ENCODE results near the gene SLC25A12.

SLC25A12 gene

GRCh38 chr2:171893824-171894611, at the start of gene SLC25A12:
Gene SLC25A12, minus strand, starts transcription at chr2:171894244. Its CDS starts 30 bp downstream, at chr2:171894214.
- H3K36me3 Mint-ChIP-seq = peaks cover 22% of the 10 kb centered on the region
- peak; percentile 99 for ATAC-seq
- DNase-seq (ENCODE audit: low spot score in 2 of 2) = peak; percentile 64 to 84
- H3K4me3 Mint-ChIP-seq = peak within 1 kb of the TSS; percentile 91
- H3K4me1 Mint-ChIP-seq = peaks cover 26% of the 10 kb centered on the region
- H3K9me3 Mint-ChIP-seq = no peaks in the 10 kb centered on the region
- H3K27ac Mint-ChIP-seq = peak within 1 kb of the TSS; percentile 87

- H3K9me3 Mint-ChIP-seq = no peaks in the 10 kb centered on the region
- no peak for ATAC-seq
- peaks cover 11% of the 10 kb centered on the region for H3K36me3 Mint-ChIP-seq
- DNase-seq (ENCODE audit: low spot score in 2 of 2) = no peak
- no peak overlapping the region for H3K4me3 Mint-ChIP-seq
- no peak overlapping the region for H3K27ac Mint-ChIP-seq
- H3K4me1 Mint-ChIP-seq = peaks cover 20% of the 10 kb centered on the region
Observed at GRCh38 chr2:171941316-171941699, 47.3 kb upstream of the SLC25A12 start.

- Mint-ChIP-seq H3K36me3 (peaks cover 16% of the 10 kb centered on the region), H3K27ac (no peak overlapping the region), H3K4me3 (no peak overlapping the region), H3K9me3 (no peaks in the 10 kb centered on the region), H3K4me1 (peaks cover 29% of the 10 kb centered on the region)
- ATAC-seq (no peak), DNase-seq (ENCODE audit: low spot score in 2 of 2) (no peak)
Observed at GRCh38 chr2:171939743-171940071, 45.7 kb upstream of the SLC25A12 start.

GRCh38 chr2:171939058-171939742, 45.2 kb upstream of the SLC25A12 start:
- Mint-ChIP-seq H3K4me3 (no peak overlapping the region), H3K9me3 (no peaks in the 10 kb centered on the region), H3K4me1 (peaks cover 32% of the 10 kb centered on the region), H3K36me3 (peaks cover 16% of the 10 kb centered on the region), H3K27ac (no peak overlapping the region)
- no peak for DNase-seq (ENCODE audit: low spot score in 2 of 2)
- ATAC-seq = no peak

- Mint-ChIP-seq H3K36me3 (peaks cover 62% of the 10 kb centered on the region), H3K27ac (peak overlapping the region; percentile 58), H3K9me3 (no peaks in the 10 kb centered on the region), H3K4me1 (peaks cover 38% of the 10 kb centered on the region), H3K4me3 (no peak overlapping the region)
- no peak for DNase-seq (ENCODE audit: low spot score in 2 of 2)
- ATAC-seq = no peak
Observed at GRCh38 chr2:171930385-171930784, 36.3 kb upstream of the SLC25A12 start.

GRCh38 chr2:171924170-171924942, 30.3 kb upstream of the SLC25A12 start:
- Mint-ChIP-seq H3K27ac (no peak overlapping the region), H3K4me1 (peaks cover 25% of the 10 kb centered on the region), H3K9me3 (no peaks in the 10 kb centered on the region), H3K36me3 (peaks cover 63% of the 10 kb centered on the region), H3K4me3 (peak overlapping the region; percentile 86)
- ATAC-seq = no peak
- DNase-seq (ENCODE audit: low spot score in 2 of 2) = no peak

- ATAC-seq (no peak), DNase-seq (ENCODE audit: low spot score in 2 of 2) (no peak)
- Mint-ChIP-seq H3K4me1 (peaks cover 17% of the 10 kb centered on the region), H3K27ac (peak overlapping the region; percentile 92), H3K36me3 (peaks cover 52% of the 10 kb centered on the region), H3K9me3 (no peaks in the 10 kb centered on the region), H3K4me3 (peak overlapping the region; percentile 86)
Observed at GRCh38 chr2:171923206-171923605, 29.2 kb upstream of the SLC25A12 start.

- H3K27ac Mint-ChIP-seq = peak within 1 kb of the TSS; percentile 92
- H3K4me1 Mint-ChIP-seq = peaks cover 14% of the 10 kb centered on the region
Observed at GRCh38 chr2:171922230-171923022, 28.4 kb upstream of the SLC25A12 start, which contains the start of gene HAT1. Gene HAT1, plus strand, starts transcription at chr2:171922461. Its CDS starts 40 bp downstream, at chr2:171922501.

GRCh38 chr2:171921970-171922229, 27.9 kb upstream of the SLC25A12 start:
- Mint-ChIP-seq H3K36me3 (peaks cover 39% of the 10 kb centered on the region), H3K9me3 (no peaks in the 10 kb centered on the region), H3K27ac (peak overlapping the region; percentile 92), H3K4me3 (peak overlapping the region; percentile 86), H3K4me1 (peaks cover 14% of the 10 kb centered on the region)
- DNase-seq (ENCODE audit: low spot score in 2 of 2) = no peak
- ATAC-seq = peak; percentile 15

More at GRCh38 chr2:171922230-171923022, 28.4 kb upstream of the SLC25A12 start, which contains the start of gene HAT1:
- peaks cover 45% of the 10 kb centered on the region for H3K36me3 Mint-ChIP-seq
- H3K4me3 Mint-ChIP-seq = peak within 1 kb of the TSS; percentile 86
- DNase-seq (ENCODE audit: low spot score in 2 of 2) (peak; percentile 97 to 99), ATAC-seq (peak; percentile 96)
- H3K9me3 Mint-ChIP-seq = no peaks in the 10 kb centered on the region

GRCh38 chr2:171919453-171919852, 25.4 kb upstream of the SLC25A12 start:
- Mint-ChIP-seq H3K27ac (no peak overlapping the region), H3K4me1 (peaks cover 10% of the 10 kb centered on the region), H3K36me3 (peaks cover 15% of the 10 kb centered on the region), H3K4me3 (no peak overlapping the region), H3K9me3 (no peaks in the 10 kb centered on the region)
- DNase-seq (ENCODE audit: low spot score in 2 of 2) (peak in 1 of 2 donors; percentile 10), ATAC-seq (no peak)

GRCh38 chr2:171913517-171913916, 19.5 kb upstream of the SLC25A12 start:
- no peaks in the 10 kb centered on the region for H3K36me3 Mint-ChIP-seq
- no peaks in the 10 kb centered on the region for H3K4me1 Mint-ChIP-seq
- ATAC-seq (no peak), DNase-seq (ENCODE audit: low spot score in 2 of 2) (no peak)
- H3K4me3 Mint-ChIP-seq = no peak overlapping the region
- H3K27ac Mint-ChIP-seq = no peak overlapping the region
- H3K9me3 Mint-ChIP-seq = no peaks in the 10 kb centered on the region

GRCh38 chr2:171910494-171910893, 16.4 kb upstream of the SLC25A12 start:
- Mint-ChIP-seq H3K27ac (no peak overlapping the region), H3K9me3 (no peaks in the 10 kb centered on the region), H3K4me1 (no peaks in the 10 kb centered on the region), H3K36me3 (no peaks in the 10 kb centered on the region), H3K4me3 (no peak overlapping the region)
- ATAC-seq (peak; percentile 72), DNase-seq (ENCODE audit: low spot score in 2 of 2) (no peak)

GRCh38 chr2:171909266-171909665, 15.2 kb upstream of the SLC25A12 start:
- no peak for DNase-seq (ENCODE audit: low spot score in 2 of 2)
- Mint-ChIP-seq H3K4me1 (no peaks in the 10 kb centered on the region), H3K27ac (no peak overlapping the region), H3K9me3 (no peaks in the 10 kb centered on the region), H3K4me3 (no peak overlapping the region), H3K36me3 (no peaks in the 10 kb centered on the region)
- ATAC-seq = no peak

- H3K9me3 Mint-ChIP-seq = no peaks in the 10 kb centered on the region
- no peak for ATAC-seq
- H3K4me3 Mint-ChIP-seq = no peak overlapping the region
- no peaks in the 10 kb centered on the region for H3K4me1 Mint-ChIP-seq
- DNase-seq (ENCODE audit: low spot score in 2 of 2) = no peak
- H3K27ac Mint-ChIP-seq = no peak overlapping the region
- H3K36me3 Mint-ChIP-seq = no peaks in the 10 kb centered on the region
Observed at GRCh38 chr2:171908235-171908634, 14.2 kb upstream of the SLC25A12 start.

All from stimulated activated effector memory CD8-positive, alpha-beta T cell treated with anti-CD3 and anti-CD28 coated beads, Interleukin-12 subunit alpha, Interleukin-12 subunit beta, amount 100 ng/mL, for 72 hours (primary cell).